Caco-2 (cell line): ENCODE data around the gene PRRG2. TPM values are rescaled to one million over a fixed set of nuclear protein-coding genes. Genes with fewer than 3 reads are reported as not detected.

ENCODE experiments used
- BruUV-seq: library from RNA; stranded (reverse); fragments of 400-500 nt; replicated peaks from 2 replicates; lab custom pipeline; 2021; lab: Mats Ljungman, UMichigan
- CTCF ChIA-PET: fragments of 300-600 bp; sonication (Branson Sonifier 250); formaldehyde crosslinking; loops from one replicate; lab custom pipeline; 2022; ENCODE audit warnings: antibody characterized with exemption; lab: Charles Lee
- POLR2A ChIA-PET: fragments of 300-600 bp; sonication (Branson Sonifier 250); formaldehyde crosslinking; loops from one replicate; lab custom pipeline; 2022; ENCODE audit warnings: antibody characterized with exemption; lab: Charles Lee
- DNase-seq, 2 experiments: peaks; one replicate each; pipeline versions ENCODE4 v3.0.0 to v3.0.0-alpha.2; 2020 to 2022
- H3K27me3 ChIP-seq: replicated peaks from 2 replicates; pipeline ENCODE4 v1.6.0; 2011; ENCODE audit warnings: low read length; ENCODE audit not compliant: control insufficient read depth, insufficient read depth
- H3K36me3 ChIP-seq: 2 replicates; pipeline ENCODE4 v1.5.1; 2011; ENCODE audit warnings: low read length; ENCODE audit not compliant: control insufficient read depth, insufficient read depth
- H3K4me1 ChIP-seq: fragments of 250-450 bp; sonication (Bioruptor Pico); 2 replicates; pipeline ENCODE4 v1.5.1; 2020; ENCODE audit warnings: mild to moderate bottlenecking
- H3K4me3 ChIP-seq: 2 replicates; pipeline ENCODE4 v1.5.1; 2011; ENCODE audit warnings: low read depth, mild to moderate bottlenecking, control low read depth, low read length
- H3K9me3 ChIP-seq: fragments of 250-450 bp; sonication (Bioruptor Pico); 2 replicates; pipeline ENCODE4 v1.5.1; 2020; ENCODE audit warnings: mild to moderate bottlenecking, moderate library complexity
- H3K27ac Mint-ChIP-seq: one replicate; pipeline ENCODE4 v1.8.0; 2022; ENCODE audit warnings: mixed read lengths; ENCODE audit not compliant: unreplicated experiment
- H3K27me3 Mint-ChIP-seq: one replicate; pipeline ENCODE4 v1.8.0; 2022; ENCODE audit warnings: mixed read lengths; ENCODE audit not compliant: insufficient read depth, unreplicated experiment
- H3K36me3 Mint-ChIP-seq: one replicate; pipeline ENCODE4 v1.8.0; 2022; ENCODE audit warnings: mild to moderate bottlenecking, mixed read lengths; ENCODE audit not compliant: insufficient read depth, unreplicated experiment
- H3K4me1 Mint-ChIP-seq: one replicate; pipeline ENCODE4 v1.8.0; 2022; ENCODE audit warnings: low read depth, mixed read lengths; ENCODE audit not compliant: unreplicated experiment
- H3K4me3 Mint-ChIP-seq: one replicate; pipeline ENCODE4 v1.8.0; 2022; ENCODE audit warnings: mild to moderate bottlenecking, moderate library complexity, mixed read lengths; ENCODE audit not compliant: unreplicated experiment
- H3K9me3 Mint-ChIP-seq: one replicate; pipeline ENCODE4 v1.8.0; 2022; ENCODE audit warnings: mixed read lengths; ENCODE audit not compliant: unreplicated experiment
- CTCF ChIP-seq, 2 experiments: fragments of 200-600 bp in 1 of 2; IDR thresholded peaks; 1 replicate in 1 of 2; 2 replicates in 1 of 2; pipeline versions ENCODE4 v1.5.1 to v1.8.0; 2011 to 2022; ENCODE audit warnings: antibody characterized with exemption in 1 of 2, control low read depth in 1 of 2, inconsistent platforms in 1 of 2, low read depth in 1 of 2, low read length in 1 of 2, mild to moderate bottlenecking in 1 of 2, moderate library complexity in 1 of 2; ENCODE audit not compliant: insufficient read depth in 1 of 2, severe bottlenecking in 1 of 2, unreplicated experiment in 1 of 2
- intact Hi-C: fragments of 100-400 bp; cut with micrococcal nuclease; formaldehyde crosslinking; loops from one replicate; pipeline ENCODE4 v1.10.0; 2022; ENCODE audit not compliant: unreplicated experiment
- total RNA-seq: library from RNA; stranded (reverse); gene quantifications from 2 replicates; pipeline ENCODE4 v1.2.3, GENCODE V29; 2022

The PRRG2 gene
- total RNA-seq, 1 experiment from 2014 or later: 7.7 TPM

GRCh38 chr19:49564616-49565045 lies 16.5 kb upstream of the PRRG2 start:
- H3K4me1 Mint-ChIP-seq: peaks cover 9% of the 10 kb centered on the region
- Histone ChIP-seq H3K27me3 (no peaks in the 10 kb centered on the region), H3K4me1 (no peaks in the 10 kb centered on the region), H3K9me3 (no peaks in the 10 kb centered on the region), H3K36me3 (peaks cover 2% of the 10 kb centered on the region; the same call in 1 of the 2 replicates), H3K4me3 (no peak overlapping the region)
- no peaks in the 10 kb centered on the region for H3K9me3 Mint-ChIP-seq
- no peak overlapping the region for H3K27ac Mint-ChIP-seq
- intact Hi-C loops: no loop called here
- no peak for TF ChIP-seq CTCF (IDR thresholded peaks at IDR 0.05; ENCODE audit: insufficient read depth in 1 of 2, low read depth in 1 of 2, low read length in 1 of 2, severe bottlenecking in 1 of 2, unreplicated experiment in 1 of 2)
- peaks cover 50% of the 10 kb centered on the region for H3K36me3 Mint-ChIP-seq
- no peak for DNase-seq
- CTCF ChIA-PET: no interaction called here
- H3K4me3 Mint-ChIP-seq: no peak overlapping the region
- BruUV-seq: no TSS peak
- H3K27me3 Mint-ChIP-seq: no peaks in the 10 kb centered on the region
- POLR2A ChIA-PET: no interaction called here

- Histone ChIP-seq H3K9me3 (no peaks in the 10 kb centered on the region), H3K4me1 (no peaks in the 10 kb centered on the region; the same call in 1 of the 2 replicates), H3K4me3 (no peak overlapping the region), H3K36me3 (peaks cover 2% of the 10 kb centered on the region; the same call in 1 of the 2 replicates), H3K27me3 (no peaks in the 10 kb centered on the region)
- POLR2A ChIA-PET: interaction anchor here (0.6 kb wide), 1 partner anchor 12 kb away, joined by 3 read pairs; no protein-coding TSS in a partner anchor
- CTCF ChIA-PET: no interaction called here
- TF ChIP-seq CTCF (IDR thresholded peaks at IDR 0.05; ENCODE audit: insufficient read depth in 1 of 2, low read depth in 1 of 2, low read length in 1 of 2, severe bottlenecking in 1 of 2, unreplicated experiment in 1 of 2): no peak
- no TSS peak for BruUV-seq
- DNase-seq: no peak
- no peaks in the 10 kb centered on the region for H3K9me3 Mint-ChIP-seq
- H3K4me1 Mint-ChIP-seq: peaks cover 12% of the 10 kb centered on the region
- no peak overlapping the region for H3K4me3 Mint-ChIP-seq
- intact Hi-C loops: no loop called here
- H3K36me3 Mint-ChIP-seq: peaks cover 46% of the 10 kb centered on the region
- H3K27me3 Mint-ChIP-seq: no peaks in the 10 kb centered on the region
- peak overlapping the region; percentile 33 for H3K27ac Mint-ChIP-seq
These were observed 15.9 kb upstream of the PRRG2 start for GRCh38 chr19:49565261-49565660.

GRCh38 chr19:49566302-49566701 lies 14.8 kb upstream of the PRRG2 start:
- no peak for TF ChIP-seq CTCF (IDR thresholded peaks at IDR 0.05; ENCODE audit: insufficient read depth in 1 of 2, low read depth in 1 of 2, low read length in 1 of 2, severe bottlenecking in 1 of 2, unreplicated experiment in 1 of 2)
- ChIA-PET POLR2A (interaction anchor here (0.8 kb wide), 1 partner anchor 767 kb away, joined by 3 read pairs; no protein-coding TSS in a partner anchor), CTCF (no interaction called here)
- Mint-ChIP-seq H3K4me1 (peaks cover 17% of the 10 kb centered on the region), H3K36me3 (peaks cover 37% of the 10 kb centered on the region), H3K27me3 (no peaks in the 10 kb centered on the region), H3K27ac (no peak overlapping the region), H3K9me3 (no peaks in the 10 kb centered on the region), H3K4me3 (no peak overlapping the region)
- no TSS peak for BruUV-seq
- peaks cover 5% of the 10 kb centered on the region; the same call in 1 of the 2 replicates for H3K4me1 ChIP-seq
- no peaks in the 10 kb centered on the region for H3K9me3 ChIP-seq
- DNase-seq: no peak
- no peak overlapping the region for H3K4me3 ChIP-seq
- H3K27me3 ChIP-seq: no peaks in the 10 kb centered on the region
- H3K36me3 ChIP-seq: peaks cover 2% of the 10 kb centered on the region; the same call in 1 of the 2 replicates
- intact Hi-C loops: no loop called here
